Stimulated activated CD8-positive, alpha-beta memory T cell treated with anti-CD3 and anti-CD28 coated beads, Interleukin-15, amount 100 ng/mL, for 24 hours (primary cell): ENCODE results near the gene CTDNEP1.

Experiments
- DNase-seq: peaks from one replicate; pipeline ENCODE4 v3.0.0-alpha.2; 2020; ENCODE audit warnings: low read depth

The CTDNEP1 gene

DNA sequence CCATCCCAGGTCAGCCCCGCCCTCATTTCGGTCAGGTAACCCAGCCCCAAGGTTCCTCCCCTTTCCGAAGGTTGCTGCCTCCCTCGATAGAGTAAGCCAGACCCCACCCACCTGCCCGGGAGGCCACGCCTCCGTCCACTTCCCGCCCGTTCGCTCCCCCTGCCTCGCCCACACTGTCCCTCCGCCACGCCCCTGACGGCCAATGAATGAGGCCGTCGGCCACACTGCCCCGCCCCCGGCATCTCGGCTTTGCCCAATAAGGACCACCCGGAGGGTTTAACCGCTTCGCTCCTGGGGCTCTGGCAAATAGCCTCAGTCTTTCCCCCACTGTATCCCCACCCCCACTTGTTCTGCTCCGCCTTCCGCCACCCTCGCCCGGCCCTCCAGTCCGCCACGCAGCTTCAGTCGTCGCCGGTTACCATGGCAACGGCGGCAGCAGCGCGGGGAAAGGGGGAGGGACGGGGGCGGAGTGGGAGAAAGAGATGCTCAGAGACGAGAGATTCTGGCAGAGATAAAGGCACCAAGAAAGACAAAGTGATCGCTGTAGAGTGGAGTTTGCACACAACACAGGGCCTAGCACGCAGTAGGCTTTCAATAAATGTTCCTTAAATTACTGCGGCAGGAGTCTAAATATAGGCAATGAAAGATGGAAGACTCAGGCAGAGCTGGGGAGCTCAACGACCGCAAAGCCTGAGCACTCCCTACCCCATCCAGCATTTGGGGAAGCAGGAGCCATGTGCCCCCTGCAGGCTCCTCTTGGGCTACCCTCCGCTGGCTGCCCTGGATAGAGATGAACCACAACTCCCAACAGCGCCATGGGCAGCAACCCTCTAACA is 37.0 kb downstream of the CTDNEP1 start:
- peak; percentile 98 for DNase-seq

DNA sequence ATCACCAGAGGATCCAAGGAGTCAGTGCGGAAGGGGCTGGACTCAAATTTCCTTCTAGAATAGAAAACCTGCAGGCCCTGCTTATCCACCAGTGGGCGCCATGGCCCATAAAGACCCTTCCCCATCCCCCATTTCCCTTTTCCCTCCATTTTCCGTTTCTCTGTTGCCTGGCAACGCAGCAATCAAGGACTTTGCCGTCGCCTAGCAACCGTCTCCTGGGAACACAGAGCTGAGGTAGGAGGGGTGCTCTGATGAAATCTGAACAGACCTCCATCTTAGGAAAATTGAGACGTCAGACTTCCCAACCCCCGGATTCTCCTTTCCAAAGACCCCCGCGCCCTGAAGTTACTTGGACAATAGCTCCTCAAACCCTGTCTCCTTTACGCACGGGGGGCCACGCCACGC is 37.6 kb downstream of the CTDNEP1 start:
- no peak for DNase-seq

DNA sequence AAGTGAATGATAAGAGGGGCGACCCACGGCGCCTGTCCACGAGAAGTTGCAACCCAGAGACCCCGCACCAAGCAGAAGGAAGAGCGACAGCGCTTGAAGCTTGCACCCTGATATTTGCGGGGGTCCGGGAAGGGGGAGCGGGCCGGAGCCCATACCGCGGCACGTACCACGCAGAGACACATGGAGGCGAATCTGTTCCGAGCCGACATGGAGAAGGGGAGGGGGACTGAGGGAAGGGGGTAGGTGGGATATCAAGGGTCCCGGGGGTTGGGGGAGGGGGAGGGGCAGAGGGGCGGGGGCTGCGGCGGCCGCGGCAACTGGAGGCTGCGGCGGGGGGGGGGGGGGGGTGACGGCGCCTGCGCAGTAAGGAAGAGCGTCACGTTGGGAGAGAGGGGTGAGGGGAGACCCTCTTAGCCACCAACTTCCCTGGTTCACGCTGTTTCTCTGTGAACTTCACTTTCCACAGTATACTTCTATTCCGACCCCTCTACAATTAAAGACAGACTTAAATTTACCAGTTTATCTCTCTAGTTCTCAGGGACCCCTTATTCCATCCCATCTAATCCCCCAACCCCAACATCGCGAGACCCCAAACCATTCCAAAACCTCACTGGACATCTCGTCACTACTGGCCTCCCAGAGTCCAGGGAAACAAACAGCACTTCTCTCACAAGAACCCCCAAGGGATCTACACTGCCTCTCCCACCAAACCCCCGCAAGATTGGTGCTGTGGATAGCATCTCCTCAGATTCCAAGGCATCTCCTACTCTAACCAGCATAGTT is 39.9 kb downstream of the CTDNEP1 start:
- DNase-seq: no peak

DNA sequence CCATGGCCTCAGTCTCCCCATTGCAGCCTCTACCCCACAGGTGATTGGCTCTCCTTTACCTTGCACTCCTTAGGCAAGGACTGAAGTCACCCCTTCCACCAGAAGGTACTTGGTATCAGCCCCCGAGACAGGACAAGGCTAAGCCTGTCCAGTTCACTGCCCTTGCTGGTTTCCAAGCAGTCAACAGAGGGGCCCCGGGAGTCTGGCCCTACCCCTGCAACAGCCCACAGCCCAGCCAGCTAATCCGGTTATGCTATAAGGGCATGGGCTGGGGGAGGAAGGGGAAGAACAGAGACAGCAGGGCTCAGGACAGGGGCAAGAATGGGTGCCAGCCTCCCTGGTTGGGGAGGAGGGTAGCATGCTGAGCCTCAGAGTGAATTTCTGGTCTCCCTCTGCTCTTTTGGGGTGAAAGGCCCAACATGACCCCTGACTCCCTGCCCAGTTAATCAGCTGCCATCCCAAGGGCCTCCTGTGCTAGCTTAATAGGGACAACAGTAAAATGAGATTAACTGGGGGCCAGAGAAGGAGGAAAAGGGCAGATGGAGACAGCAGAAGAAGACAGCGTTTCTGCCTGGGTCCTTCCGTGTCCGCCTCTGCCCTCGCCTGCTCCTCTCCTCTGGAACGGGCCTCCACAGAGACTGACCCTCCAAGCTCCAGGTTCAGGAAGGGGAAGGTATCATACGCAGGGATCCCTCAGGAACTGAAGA is 42.6 kb downstream of the CTDNEP1 start:
- DNase-seq: no peak

DNA sequence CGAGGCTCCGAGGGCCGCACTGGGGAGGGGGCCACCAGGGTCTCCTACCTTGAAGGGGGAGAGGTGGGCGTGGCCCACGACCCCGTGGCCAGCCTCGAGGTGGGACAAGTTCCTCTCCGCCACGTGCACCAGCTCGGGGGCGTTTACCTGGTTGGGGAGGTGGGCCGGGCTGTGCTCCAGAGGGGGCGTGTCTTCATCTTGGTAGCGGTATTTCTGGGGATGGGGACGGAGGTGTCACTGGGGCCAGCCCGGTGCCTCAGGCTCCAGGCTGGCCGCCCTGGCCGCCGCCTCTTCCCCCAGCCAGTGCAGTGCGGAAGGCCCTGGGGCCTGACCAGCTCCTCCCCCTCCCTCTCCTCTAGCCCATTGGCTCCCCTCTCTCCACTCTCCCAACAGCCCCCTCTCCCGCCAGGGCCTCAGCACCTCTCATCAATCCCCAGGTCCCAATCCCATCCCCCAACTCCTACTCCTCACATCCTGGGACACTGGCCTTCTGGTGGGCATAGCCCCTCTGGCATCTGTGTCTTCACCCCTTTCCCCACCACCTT is 43.4 kb downstream of the CTDNEP1 start:
- DNase-seq: no peak

DNA sequence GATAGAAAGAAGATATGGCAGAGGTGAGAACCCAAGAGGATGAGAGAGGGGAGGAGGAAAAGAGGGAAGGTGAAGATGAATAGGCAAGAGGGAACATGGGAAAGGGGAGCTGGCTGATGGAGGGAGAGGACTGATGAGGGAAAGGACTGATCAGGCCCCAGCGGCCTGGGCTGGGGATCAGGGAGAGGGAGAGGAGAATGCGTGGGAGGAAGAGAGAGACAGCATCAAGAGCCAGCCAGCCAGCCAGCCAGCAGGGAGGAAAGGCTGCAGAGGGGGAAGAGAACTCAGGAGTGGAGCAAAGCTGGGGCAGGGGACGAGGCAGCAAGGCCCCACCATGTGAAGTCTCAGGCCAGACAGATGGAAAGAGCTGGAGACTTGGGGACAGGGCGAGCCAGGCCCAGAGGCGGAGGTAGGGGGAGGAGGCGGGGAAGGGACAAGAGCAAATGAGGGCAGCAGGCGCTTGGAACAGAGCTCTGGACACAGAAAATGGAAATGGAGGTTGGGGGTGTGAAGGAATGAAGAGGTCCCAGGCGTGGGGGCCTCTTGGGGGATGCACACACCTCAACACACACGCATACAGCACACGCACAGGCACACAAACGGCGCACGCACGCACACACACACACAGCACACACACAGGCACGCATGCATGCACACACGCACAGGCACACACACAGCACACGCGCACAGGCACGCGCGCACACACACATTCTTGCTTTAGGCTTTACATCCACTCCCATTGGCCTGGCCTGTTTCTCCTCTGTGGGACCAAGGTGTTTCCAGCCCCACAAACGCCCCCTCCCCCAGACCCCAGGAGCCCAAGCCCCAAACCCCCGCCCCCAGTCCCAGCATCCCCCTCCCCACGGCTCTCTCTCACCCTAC is 44.2 kb downstream of the CTDNEP1 start:
- no peak for DNase-seq

DNA sequence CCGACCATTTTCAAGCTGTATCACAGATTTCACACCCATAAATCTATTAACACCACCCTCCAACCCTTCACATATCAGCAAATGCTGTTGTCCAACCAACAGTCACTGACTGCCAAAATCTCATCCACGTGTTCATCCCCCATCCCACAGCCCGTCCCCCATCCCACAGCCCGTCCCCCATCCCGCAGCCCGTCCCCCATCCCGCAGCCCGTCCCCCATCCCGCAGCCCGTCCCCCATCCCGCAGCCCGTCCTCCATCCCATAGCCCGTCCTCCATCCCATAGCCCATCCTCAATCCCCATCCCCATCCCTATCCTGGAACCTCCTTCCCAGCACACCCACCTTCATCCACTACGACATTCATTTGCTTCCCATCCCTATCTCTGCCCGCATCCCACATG is 46.0 kb downstream of the CTDNEP1 start:
- DNase-seq: no peak

DNA sequence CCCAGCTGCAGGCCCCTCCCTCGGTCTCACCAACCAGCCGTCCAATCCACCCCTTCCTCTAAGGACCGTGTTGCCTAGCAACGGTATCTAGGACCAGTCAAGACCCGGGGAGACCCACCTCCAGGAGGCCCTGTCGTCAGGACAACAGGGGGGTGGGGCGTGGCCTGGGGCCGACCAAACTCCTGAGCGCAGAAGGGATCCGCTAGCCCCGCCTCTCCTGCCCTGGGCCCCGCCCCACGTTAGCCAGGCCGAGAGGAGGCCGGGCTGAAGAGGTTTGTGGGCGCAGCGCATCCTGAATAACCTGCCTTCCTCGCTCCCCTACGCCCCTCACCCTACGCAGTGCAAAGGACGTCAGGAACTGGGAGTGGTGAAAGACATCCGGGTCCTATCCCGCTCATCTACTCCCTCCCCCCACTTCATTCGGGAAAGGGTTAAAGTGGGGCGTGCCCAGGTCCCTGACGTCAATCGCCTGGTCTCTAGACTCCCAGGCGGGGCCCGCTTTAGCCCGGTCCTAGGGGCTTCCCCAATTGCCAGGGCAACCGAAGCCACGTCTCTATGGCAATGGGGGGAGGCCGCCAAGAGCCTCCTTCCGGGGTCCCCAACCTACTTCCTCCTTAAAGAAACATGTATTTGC is 46.6 kb downstream of the CTDNEP1 start:
- peak; percentile 74 for DNase-seq

DNA sequence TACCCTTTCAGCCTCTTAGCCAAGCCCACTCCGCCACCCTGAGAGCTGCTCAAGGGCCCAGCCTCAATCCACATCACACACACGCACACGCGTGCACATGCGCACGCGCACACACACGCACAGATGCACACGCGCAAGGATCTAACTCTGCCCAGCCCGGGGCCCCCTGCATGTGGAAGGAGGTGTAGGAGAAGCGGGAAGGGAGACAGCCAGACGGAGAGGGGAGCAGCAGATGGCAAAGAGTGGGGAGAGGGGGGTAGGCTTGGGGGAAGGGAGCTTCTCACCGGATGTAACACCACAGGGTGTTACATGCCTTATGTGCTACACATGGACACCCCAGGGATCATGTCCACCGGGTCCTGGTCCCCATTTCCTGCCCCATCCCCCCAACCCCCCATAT is 47.2 kb downstream of the CTDNEP1 start:
- DNase-seq: no peak

DNA sequence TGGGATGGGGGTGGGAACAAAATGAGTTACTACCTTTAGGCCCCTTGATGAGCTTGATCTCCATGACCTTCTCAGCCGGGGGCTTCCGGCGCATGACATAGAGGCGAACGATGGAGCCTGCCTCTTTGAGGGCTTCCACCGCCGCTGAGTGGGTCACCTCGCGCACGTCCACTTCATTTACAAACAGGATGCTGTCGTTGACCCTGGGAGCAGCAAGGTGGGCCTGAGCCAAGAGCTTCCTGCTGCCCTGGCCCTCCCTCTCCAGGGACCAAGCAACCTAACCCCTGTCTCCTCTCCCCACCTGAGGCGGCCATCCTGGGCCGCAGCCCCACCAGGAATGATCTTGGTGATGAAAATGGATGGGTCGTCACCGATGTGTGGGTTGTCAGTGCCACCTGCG is 48.1 kb downstream of the CTDNEP1 start:
- DNase-seq: no peak

DNA sequence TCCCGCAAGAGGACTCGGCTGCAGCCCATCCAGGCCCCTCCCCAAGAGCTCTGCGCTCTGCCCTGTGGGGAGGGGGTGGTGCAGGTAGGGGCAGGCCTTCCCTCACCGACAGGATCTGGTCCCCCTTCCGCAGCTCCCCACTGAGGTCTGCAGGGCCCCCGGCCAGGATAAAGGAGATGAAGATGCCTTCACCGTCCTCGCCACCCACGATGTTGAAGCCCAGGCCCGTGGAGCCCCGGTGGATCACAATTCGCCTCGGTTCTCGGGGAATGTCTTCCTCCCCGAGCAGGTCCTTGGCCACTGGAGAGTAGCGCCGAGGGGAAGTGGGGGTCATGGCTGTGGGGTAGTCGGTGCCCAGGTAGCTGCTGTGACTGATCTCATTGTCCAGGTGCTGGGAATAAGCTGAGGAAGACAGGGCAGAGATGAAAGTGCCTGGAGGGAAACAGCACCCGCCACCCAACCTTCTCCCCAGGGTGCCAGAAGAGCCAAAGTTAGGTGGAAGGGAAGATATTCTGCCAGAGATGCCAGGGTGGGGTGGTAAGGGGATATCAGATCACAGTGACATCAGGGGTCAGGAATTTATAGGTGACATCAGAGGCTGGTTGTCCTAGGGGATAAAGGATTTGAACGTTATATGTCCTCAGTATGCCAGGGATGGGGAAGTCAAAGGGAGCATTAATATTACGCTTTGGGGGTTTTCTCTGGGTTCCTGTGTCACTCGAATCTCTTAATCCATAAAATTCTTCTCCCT is 54.7 kb downstream of the CTDNEP1 start:
- DNase-seq: no peak

DNA sequence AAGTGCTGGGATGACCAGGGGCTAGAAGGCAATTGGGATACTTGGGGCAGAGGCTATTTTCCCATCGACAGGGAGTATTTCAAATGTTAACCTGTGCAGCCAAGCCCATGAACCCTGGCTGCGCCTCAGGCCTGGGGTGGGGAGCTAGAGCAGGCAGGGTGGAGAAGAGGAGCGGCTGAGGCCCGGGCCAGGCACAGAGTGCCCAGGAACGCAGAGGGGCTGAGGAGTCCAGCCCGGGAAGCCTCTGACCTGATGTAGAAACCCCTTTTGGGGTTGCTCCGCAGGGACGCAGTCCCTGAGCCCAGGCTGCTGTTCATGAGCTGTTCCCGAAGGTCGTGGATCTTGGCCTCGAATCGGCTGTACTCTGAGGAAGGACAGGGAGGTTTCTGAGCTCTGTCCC is 55.6 kb downstream of the CTDNEP1 start:
- DNase-seq: no peak
